ENCODE data around the gene ZNF521.

The ZNF521 gene

GRCh38 chr18:25233528-25234321 lies 118.2 kb downstream of the ZNF521 start:
- Histone ChIP-seq H3K4me1 (ENCODE audit: control insufficient read depth in 2 of 2, insufficient read depth in 2 of 2, low read length in 2 of 2) (no peaks in the 10 kb centered on the region), H3K9me3 (ENCODE audit: control insufficient read depth in 2 of 2, low read length in 2 of 2) (no peaks in the 10 kb centered on the region), H3K9ac (ENCODE audit: low read depth in 1 of 2, low read length in 2 of 2) (no peak overlapping the region), H3K36me3 (ENCODE audit: control insufficient read depth in 2 of 2, insufficient read depth in 2 of 2, low read length in 2 of 2) (no peaks in the 10 kb centered on the region), H3K4me3 (ENCODE audit: low read length in 2 of 2) (no peak overlapping the region), H3K27ac (ENCODE audit: low read depth in 2 of 2, low read length in 2 of 2) (no peak overlapping the region), H3K27me3 (ENCODE audit: control insufficient read depth in 2 of 2, insufficient read depth in 2 of 2, low read length in 2 of 2) (no peaks in the 10 kb centered on the region)

DNA sequence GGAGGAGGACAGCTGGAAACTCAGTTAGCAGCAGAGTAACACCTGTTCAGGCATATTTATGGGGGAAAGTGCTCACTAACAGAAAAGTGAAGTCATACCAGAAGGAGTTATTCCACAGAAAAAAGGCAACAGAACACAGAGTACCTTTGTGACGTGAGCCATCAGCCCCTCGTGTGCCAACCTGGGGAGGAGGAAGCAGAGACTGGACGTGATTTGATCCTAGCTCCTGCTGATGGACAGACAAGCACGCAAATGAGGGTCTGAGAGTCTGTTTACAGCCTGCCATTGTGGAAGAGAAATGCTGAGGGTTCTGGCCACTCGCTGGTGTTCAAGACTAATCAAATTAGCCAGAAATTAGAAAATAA lies 120.7 kb downstream of the ZNF521 start:
- H3K27ac ChIP-seq (ENCODE audit: low read depth in 2 of 2, low read length in 2 of 2): peak overlapping the region in 1 of 2 donors; percentile 12
- H3K36me3 ChIP-seq (ENCODE audit: control insufficient read depth in 2 of 2, insufficient read depth in 2 of 2, low read length in 2 of 2): no peaks in the 10 kb centered on the region
- no peaks in the 10 kb centered on the region for H3K9me3 ChIP-seq (ENCODE audit: control insufficient read depth in 2 of 2, low read length in 2 of 2)
- no peaks in the 10 kb centered on the region for H3K27me3 ChIP-seq (ENCODE audit: control insufficient read depth in 2 of 2, insufficient read depth in 2 of 2, low read length in 2 of 2)
- H3K4me3 ChIP-seq (ENCODE audit: low read length in 2 of 2): peak overlapping the region in 1 of 2 donors; percentile 9
- H3K9ac ChIP-seq (ENCODE audit: low read depth in 1 of 2, low read length in 2 of 2): no peak overlapping the region
- no peaks in the 10 kb centered on the region for H3K4me1 ChIP-seq (ENCODE audit: control insufficient read depth in 2 of 2, insufficient read depth in 2 of 2, low read length in 2 of 2)

- Histone ChIP-seq H3K4me1 (ENCODE audit: control insufficient read depth in 2 of 2, insufficient read depth in 2 of 2, low read length in 2 of 2) (no peaks in the 10 kb centered on the region), H3K9me3 (ENCODE audit: control insufficient read depth in 2 of 2, low read length in 2 of 2) (no peaks in the 10 kb centered on the region), H3K36me3 (ENCODE audit: control insufficient read depth in 2 of 2, insufficient read depth in 2 of 2, low read length in 2 of 2) (no peaks in the 10 kb centered on the region), H3K27me3 (ENCODE audit: control insufficient read depth in 2 of 2, insufficient read depth in 2 of 2, low read length in 2 of 2) (no peaks in the 10 kb centered on the region), H3K9ac (ENCODE audit: low read depth in 1 of 2, low read length in 2 of 2) (no peak overlapping the region), H3K4me3 (ENCODE audit: low read length in 2 of 2) (peak overlapping the region in 1 of 2 donors; percentile 9), H3K27ac (ENCODE audit: low read depth in 2 of 2, low read length in 2 of 2) (peak overlapping the region in 1 of 2 donors; percentile 12)
Measured at GRCh38 chr18:25230658-25231326, 121.2 kb downstream of the ZNF521 start.

DNA sequence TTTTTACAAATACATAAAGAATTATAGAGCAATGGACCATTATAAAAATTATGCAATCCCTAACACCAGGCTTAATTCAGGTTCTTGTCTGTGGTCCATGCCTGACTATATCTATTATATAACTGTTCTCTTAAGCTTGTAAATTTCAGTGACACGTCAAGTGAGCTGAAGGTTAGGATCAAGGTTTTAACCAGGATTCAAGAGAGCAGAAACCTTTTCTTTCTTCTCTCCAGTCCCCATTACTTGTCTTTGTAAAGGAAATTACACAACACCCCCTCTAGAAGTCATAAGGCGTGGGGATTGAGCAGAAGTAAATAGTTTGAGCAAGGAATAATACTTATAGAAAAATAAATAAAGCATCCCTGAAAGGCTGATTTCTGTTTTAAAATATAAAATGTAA lies 122.0 kb downstream of the ZNF521 start:
- H3K27me3 ChIP-seq (ENCODE audit: control insufficient read depth in 2 of 2, insufficient read depth in 2 of 2, low read length in 2 of 2): no peaks in the 10 kb centered on the region
- peak overlapping the region in 1 of 2 donors; percentile 29 for H3K27ac ChIP-seq (ENCODE audit: low read depth in 2 of 2, low read length in 2 of 2)
- H3K4me1 ChIP-seq (ENCODE audit: control insufficient read depth in 2 of 2, insufficient read depth in 2 of 2, low read length in 2 of 2): no peaks in the 10 kb centered on the region
- H3K9me3 ChIP-seq (ENCODE audit: control insufficient read depth in 2 of 2, low read length in 2 of 2): no peaks in the 10 kb centered on the region
- no peak overlapping the region for H3K4me3 ChIP-seq (ENCODE audit: low read length in 2 of 2)
- H3K36me3 ChIP-seq (ENCODE audit: control insufficient read depth in 2 of 2, insufficient read depth in 2 of 2, low read length in 2 of 2): no peaks in the 10 kb centered on the region
- H3K9ac ChIP-seq (ENCODE audit: low read depth in 1 of 2, low read length in 2 of 2): no peak overlapping the region

DNA sequence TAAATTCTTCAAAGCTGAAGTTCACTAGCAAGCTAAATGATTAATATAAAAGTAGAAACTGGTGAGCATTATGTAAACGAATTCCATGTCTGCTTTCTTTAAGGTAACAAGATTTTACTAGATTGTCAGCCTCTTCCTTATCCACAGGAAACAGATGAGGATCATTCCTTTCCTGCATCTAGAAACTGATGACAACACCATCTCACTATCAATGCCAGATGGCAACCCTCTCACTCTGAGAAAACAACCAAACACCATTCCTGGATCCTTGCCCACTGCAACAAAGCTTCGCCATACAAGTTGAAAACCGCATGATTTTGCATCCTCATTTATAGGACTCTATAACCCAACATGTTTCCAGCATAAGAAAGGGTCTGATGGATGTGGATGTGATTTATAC lies 122.9 kb downstream of the ZNF521 start:
- H3K9ac ChIP-seq (ENCODE audit: low read depth in 1 of 2, low read length in 2 of 2): no peak overlapping the region
- no peaks in the 10 kb centered on the region for H3K4me1 ChIP-seq (ENCODE audit: control insufficient read depth in 2 of 2, insufficient read depth in 2 of 2, low read length in 2 of 2)
- H3K9me3 ChIP-seq (ENCODE audit: control insufficient read depth in 2 of 2, low read length in 2 of 2): no peaks in the 10 kb centered on the region
- no peaks in the 10 kb centered on the region for H3K36me3 ChIP-seq (ENCODE audit: control insufficient read depth in 2 of 2, insufficient read depth in 2 of 2, low read length in 2 of 2)
- no peak overlapping the region for H3K4me3 ChIP-seq (ENCODE audit: low read length in 2 of 2)
- H3K27ac ChIP-seq (ENCODE audit: low read depth in 2 of 2, low read length in 2 of 2): no peak overlapping the region
- no peaks in the 10 kb centered on the region for H3K27me3 ChIP-seq (ENCODE audit: control insufficient read depth in 2 of 2, insufficient read depth in 2 of 2, low read length in 2 of 2)

DNA sequence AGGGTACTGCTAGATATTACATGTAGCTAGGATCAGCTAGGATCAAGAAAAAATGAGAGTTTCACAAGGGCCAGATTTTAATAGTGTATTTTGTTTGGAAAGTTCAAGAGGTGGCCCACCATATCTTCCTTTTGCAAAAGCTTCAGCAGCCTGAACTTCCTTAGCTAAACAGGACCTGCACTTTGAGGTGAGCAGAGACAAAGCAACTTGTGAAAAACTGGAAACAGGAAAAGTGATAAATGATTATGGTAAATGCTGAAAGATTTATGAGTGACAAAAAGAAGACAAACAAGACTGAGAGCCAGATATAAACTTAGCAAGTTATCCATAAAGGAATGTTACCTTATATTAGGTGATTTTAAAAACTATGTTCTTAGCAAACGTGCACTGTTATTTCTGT lies 123.6 kb downstream of the ZNF521 start:
- Histone ChIP-seq H3K27ac (ENCODE audit: low read depth in 2 of 2, low read length in 2 of 2) (no peak overlapping the region), H3K36me3 (ENCODE audit: control insufficient read depth in 2 of 2, insufficient read depth in 2 of 2, low read length in 2 of 2) (no peaks in the 10 kb centered on the region), H3K4me1 (ENCODE audit: control insufficient read depth in 2 of 2, insufficient read depth in 2 of 2, low read length in 2 of 2) (no peaks in the 10 kb centered on the region), H3K9me3 (ENCODE audit: control insufficient read depth in 2 of 2, low read length in 2 of 2) (no peaks in the 10 kb centered on the region), H3K4me3 (ENCODE audit: low read length in 2 of 2) (no peak overlapping the region), H3K9ac (ENCODE audit: low read depth in 1 of 2, low read length in 2 of 2) (no peak overlapping the region), H3K27me3 (ENCODE audit: control insufficient read depth in 2 of 2, insufficient read depth in 2 of 2, low read length in 2 of 2) (no peaks in the 10 kb centered on the region)

DNA sequence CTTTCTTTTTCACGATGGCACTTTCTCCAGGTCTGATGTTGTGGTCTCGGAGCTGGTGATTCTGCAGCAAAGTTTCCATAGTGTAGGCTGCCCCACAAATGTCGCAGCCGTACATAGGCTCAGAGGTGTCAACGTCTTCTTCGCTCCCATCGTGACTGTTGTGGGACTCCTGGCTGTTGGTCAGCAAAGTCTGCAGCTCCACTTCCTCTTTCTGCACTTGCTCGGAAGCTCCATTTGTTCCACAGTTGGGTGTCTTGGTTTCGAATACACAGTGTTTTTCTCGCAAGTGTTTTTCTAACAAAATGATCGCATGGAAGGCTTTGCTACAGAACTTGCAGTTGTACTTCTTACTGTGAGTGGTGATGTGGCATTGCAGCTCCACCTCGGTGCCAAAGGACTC lies 126.8 kb downstream of the ZNF521 start:
- Histone ChIP-seq H3K9ac (ENCODE audit: low read depth in 1 of 2, low read length in 2 of 2) (no peak overlapping the region), H3K27me3 (ENCODE audit: control insufficient read depth in 2 of 2, insufficient read depth in 2 of 2, low read length in 2 of 2) (no peaks in the 10 kb centered on the region), H3K4me3 (ENCODE audit: low read length in 2 of 2) (no peak overlapping the region), H3K36me3 (ENCODE audit: control insufficient read depth in 2 of 2, insufficient read depth in 2 of 2, low read length in 2 of 2) (no peaks in the 10 kb centered on the region), H3K27ac (ENCODE audit: low read depth in 2 of 2, low read length in 2 of 2) (no peak overlapping the region), H3K9me3 (ENCODE audit: control insufficient read depth in 2 of 2, low read length in 2 of 2) (no peaks in the 10 kb centered on the region), H3K4me1 (ENCODE audit: control insufficient read depth in 2 of 2, insufficient read depth in 2 of 2, low read length in 2 of 2) (no peaks in the 10 kb centered on the region)

DNA sequence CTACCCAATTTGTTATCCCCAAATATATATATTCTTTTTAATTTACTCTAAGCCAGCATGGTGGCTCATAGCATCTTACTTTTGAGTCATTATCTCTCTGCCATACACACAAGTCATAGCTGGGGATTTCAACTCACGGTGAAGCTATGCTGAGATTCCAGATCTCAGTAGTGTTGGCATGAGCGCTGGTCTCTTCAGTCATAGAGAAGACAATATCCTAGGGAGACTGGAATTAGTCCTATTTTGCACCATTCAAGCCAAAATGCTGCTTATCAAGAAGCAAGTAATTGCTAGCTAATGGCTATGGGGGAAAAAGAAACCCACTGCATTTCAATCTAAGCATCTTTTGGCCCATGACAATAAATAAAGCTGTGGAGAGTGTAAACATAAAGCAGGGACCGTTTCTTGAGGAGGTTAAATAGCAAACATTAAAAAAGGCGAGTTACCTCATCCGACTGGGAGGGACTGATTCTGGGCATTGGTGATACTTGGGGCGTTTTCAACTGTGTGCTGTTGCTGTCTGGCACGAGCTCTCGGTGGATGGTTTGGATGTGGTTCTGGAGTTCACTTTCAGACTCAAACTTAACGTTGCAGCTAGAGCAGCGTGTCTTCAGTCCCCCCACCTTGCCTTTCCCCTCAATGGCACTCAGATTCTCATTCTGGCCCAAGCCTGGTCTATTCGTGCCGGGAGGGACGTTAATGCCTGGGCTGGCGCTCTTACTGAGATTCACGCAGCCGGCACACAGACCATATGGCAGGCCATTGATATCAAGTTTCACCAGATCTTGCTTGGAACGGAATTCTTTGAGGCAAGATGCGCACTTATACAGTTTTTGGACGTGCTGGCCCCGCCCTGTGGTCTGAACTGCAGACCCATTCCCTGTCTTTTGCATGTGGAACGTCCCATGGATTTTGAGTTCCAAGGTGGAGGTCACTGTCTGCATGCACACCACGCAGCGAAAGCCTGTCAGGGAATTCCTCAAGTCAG lies 127.8 kb downstream of the ZNF521 start:
- no peaks in the 10 kb centered on the region for H3K4me1 ChIP-seq (ENCODE audit: control insufficient read depth in 2 of 2, insufficient read depth in 2 of 2, low read length in 2 of 2)
- H3K36me3 ChIP-seq (ENCODE audit: control insufficient read depth in 2 of 2, insufficient read depth in 2 of 2, low read length in 2 of 2): no peaks in the 10 kb centered on the region
- no peak overlapping the region for H3K27ac ChIP-seq (ENCODE audit: low read depth in 2 of 2, low read length in 2 of 2)
- H3K9me3 ChIP-seq (ENCODE audit: control insufficient read depth in 2 of 2, low read length in 2 of 2): no peaks in the 10 kb centered on the region
- H3K27me3 ChIP-seq (ENCODE audit: control insufficient read depth in 2 of 2, insufficient read depth in 2 of 2, low read length in 2 of 2): no peaks in the 10 kb centered on the region
- no peak overlapping the region for H3K4me3 ChIP-seq (ENCODE audit: low read length in 2 of 2)
- H3K9ac ChIP-seq (ENCODE audit: low read depth in 1 of 2, low read length in 2 of 2): no peak overlapping the region

DNA sequence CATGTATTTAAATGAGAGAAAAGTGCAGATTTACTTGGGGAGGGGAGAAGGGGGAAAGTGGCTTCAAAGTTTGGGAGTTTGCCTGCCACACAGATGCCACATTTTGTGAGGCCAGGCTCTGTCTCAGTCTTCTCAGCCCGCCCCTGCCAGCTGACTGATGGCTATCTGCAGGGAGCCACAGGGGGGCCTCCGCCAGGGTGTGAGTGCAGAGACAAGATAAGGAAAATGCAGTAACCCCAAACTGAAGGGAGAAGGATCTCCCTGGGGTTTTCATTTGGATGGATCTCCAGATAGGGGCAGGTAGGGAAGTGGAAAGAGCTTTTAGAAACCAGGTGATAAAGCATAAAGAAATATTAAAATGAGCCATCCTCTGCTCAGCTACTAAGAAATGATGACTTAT lies 128.8 kb downstream of the ZNF521 start:
- no peak overlapping the region for H3K27ac ChIP-seq (ENCODE audit: low read depth in 2 of 2, low read length in 2 of 2)
- no peaks in the 10 kb centered on the region for H3K27me3 ChIP-seq (ENCODE audit: control insufficient read depth in 2 of 2, insufficient read depth in 2 of 2, low read length in 2 of 2)
- H3K9ac ChIP-seq (ENCODE audit: low read depth in 1 of 2, low read length in 2 of 2): no peak overlapping the region
- H3K9me3 ChIP-seq (ENCODE audit: control insufficient read depth in 2 of 2, low read length in 2 of 2): no peaks in the 10 kb centered on the region
- H3K4me1 ChIP-seq (ENCODE audit: control insufficient read depth in 2 of 2, insufficient read depth in 2 of 2, low read length in 2 of 2): no peaks in the 10 kb centered on the region
- H3K36me3 ChIP-seq (ENCODE audit: control insufficient read depth in 2 of 2, insufficient read depth in 2 of 2, low read length in 2 of 2): no peaks in the 10 kb centered on the region
- H3K4me3 ChIP-seq (ENCODE audit: low read length in 2 of 2): no peak overlapping the region

DNA sequence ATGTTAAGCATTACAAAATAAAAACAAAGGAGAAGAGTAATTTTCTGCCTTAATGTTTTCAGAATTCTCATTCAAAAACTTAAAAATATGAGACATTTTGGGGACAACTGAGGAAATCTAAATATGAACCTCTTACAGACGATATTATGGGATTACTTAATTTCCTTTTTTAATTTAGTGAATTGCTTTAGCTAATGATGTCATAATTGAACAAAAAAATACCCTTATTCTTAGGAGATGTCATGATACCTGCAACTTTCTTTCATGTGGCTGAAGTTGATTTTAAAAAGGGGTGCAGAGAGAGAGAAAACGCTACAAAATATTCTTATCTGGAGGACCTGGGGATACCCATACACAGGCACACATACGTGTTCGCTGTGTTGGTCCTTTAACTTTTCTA lies 129.3 kb downstream of the ZNF521 start:
- Histone ChIP-seq H3K4me3 (ENCODE audit: low read length in 2 of 2) (no peak overlapping the region), H3K27ac (ENCODE audit: low read depth in 2 of 2, low read length in 2 of 2) (no peak overlapping the region), H3K9ac (ENCODE audit: low read depth in 1 of 2, low read length in 2 of 2) (no peak overlapping the region), H3K27me3 (ENCODE audit: control insufficient read depth in 2 of 2, insufficient read depth in 2 of 2, low read length in 2 of 2) (no peaks in the 10 kb centered on the region), H3K36me3 (ENCODE audit: control insufficient read depth in 2 of 2, insufficient read depth in 2 of 2, low read length in 2 of 2) (no peaks in the 10 kb centered on the region), H3K4me1 (ENCODE audit: control insufficient read depth in 2 of 2, insufficient read depth in 2 of 2, low read length in 2 of 2) (no peaks in the 10 kb centered on the region), H3K9me3 (ENCODE audit: control insufficient read depth in 2 of 2, low read length in 2 of 2) (no peaks in the 10 kb centered on the region)

Measured in mucosa of rectum (tissue), 2 donors.